Measurements from ENCODE around the gene GRIP2. TPM values are rescaled to one million over a fixed set of nuclear protein-coding genes. Genes with fewer than 3 reads are reported as not detected.

GRIP2 gene
- polyA plus RNA-seq, 1 experiment: not detected

DNA sequence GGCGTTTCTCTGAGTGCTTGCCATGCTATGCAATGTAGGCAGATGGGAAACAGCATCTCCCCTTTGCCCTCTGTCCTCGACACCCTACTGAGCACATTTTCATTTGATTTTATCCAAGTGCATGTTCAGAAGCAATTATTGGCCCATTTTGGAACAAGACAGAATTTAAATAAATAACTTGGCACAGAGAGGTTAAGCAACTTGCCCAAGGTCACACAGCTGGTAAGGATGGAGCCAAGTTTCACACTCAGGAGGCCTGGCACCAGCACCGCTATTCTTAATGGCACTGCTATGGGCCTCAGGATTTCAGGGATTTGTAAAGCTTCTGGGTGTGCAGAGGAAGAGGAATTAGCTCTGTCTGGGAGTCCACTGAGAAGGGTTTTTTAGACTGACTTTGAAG lies 2.5 kb upstream of the GRIP2 start:
- H3K27ac ChIP-seq (ENCODE audit: low read depth, low read length): no peak overlapping the region
- no peaks in the 10 kb centered on the region for H3K9me3 ChIP-seq (ENCODE audit: control insufficient read depth, insufficient read depth, low read length)
- ChIA-PET POLR2A (no interaction called here), CTCF (interaction anchor here (1.0 to 1.5 kb wide), 3 partner anchors 33 to 339 kb away, joined by 4 read pairs; no protein-coding TSS in a partner anchor)
- TF ChIP-seq, protein P1, sequence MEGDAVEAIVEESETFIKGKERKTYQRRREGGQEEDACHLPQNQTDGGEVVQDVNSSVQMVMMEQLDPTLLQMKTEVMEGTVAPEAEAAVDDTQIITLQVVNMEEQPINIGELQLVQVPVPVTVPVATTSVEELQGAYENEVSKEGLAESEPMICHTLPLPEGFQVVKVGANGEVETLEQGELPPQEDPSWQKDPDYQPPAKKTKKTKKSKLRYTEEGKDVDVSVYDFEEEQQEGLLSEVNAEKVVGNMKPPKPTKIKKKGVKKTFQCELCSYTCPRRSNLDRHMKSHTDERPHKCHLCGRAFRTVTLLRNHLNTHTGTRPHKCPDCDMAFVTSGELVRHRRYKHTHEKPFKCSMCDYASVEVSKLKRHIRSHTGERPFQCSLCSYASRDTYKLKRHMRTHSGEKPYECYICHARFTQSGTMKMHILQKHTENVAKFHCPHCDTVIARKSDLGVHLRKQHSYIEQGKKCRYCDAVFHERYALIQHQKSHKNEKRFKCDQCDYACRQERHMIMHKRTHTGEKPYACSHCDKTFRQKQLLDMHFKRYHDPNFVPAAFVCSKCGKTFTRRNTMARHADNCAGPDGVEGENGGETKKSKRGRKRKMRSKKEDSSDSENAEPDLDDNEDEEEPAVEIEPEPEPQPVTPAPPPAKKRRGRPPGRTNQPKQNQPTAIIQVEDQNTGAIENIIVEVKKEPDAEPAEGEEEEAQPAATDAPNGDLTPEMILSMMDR (IDR thresholded peaks at IDR 0.05; ENCODE audit: low read depth, low read length): no peak
- H3K4me3 ChIP-seq (ENCODE audit: low read depth, low read length): no peak overlapping the region
- H3K27me3 ChIP-seq (ENCODE audit: control insufficient read depth, insufficient read depth, low read length): peaks cover 22% of the 10 kb centered on the region
- no peak for DNase-seq (ENCODE audit: low read depth, low spot score)

DNA sequence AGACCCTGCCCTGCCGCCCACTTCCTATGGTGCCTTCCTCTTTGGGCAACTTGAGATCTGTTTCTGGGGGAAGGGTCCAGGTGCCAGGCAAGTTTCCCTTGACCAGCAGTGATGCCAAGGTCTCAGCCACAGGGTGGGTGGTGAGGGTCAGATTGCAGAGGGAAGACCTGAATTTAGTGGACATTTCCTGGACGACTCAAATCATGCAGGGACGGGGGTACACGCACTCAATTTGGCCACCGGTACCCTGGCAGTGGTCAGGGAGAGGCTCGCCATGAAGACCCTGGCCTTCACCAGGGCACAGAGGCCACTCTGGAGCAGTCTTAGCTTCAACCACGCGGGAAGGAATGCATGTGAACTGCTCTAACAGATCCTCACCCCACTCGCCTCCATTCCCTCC lies 1.5 kb upstream of the GRIP2 start:
- Histone ChIP-seq H3K27ac (ENCODE audit: low read depth, low read length) (no peak overlapping the region), H3K27me3 (ENCODE audit: control insufficient read depth, insufficient read depth, low read length) (peaks cover 22% of the 10 kb centered on the region), H3K9me3 (ENCODE audit: control insufficient read depth, insufficient read depth, low read length) (no peaks in the 10 kb centered on the region), H3K4me3 (ENCODE audit: low read depth, low read length) (no peak overlapping the region)
- ChIA-PET POLR2A (no interaction called here), CTCF (no interaction called here)
- DNase-seq (ENCODE audit: low read depth, low spot score): no peak
- TF ChIP-seq, protein P1 (IDR thresholded peaks at IDR 0.05; ENCODE audit: low read depth, low read length): no peak

DNA sequence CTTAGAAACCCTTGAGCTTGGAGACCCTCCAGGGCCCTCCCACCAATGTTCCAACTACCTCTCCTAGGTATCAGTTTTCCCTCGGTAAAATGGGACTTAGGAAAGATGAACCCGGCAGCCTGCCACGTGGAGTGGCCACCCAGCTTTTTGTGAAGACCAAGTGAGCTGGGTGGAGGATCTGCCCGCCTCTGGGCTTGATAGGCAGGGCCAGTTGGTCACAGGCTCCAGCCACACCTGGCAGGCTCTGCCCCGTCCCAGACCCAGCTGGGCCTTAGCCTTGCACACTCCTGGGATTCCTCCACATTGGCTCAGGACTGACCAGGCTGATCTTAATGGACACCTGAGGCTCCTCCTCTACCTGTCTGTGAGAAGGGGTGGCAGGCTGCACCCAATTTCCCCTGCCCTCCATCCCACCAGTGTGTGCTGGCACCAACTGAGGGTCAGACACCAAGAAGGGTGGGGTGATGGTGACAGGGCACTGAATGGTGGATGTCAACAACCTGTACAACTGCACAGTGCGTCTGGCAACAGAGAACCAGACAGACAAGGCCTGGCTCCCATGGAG lies 761 bp upstream of the GRIP2 start:
- Histone ChIP-seq H3K27me3 (ENCODE audit: control insufficient read depth, insufficient read depth, low read length) (peaks cover 20% of the 10 kb centered on the region), H3K4me3 (ENCODE audit: low read depth, low read length) (no peak overlapping the region), H3K9me3 (ENCODE audit: control insufficient read depth, insufficient read depth, low read length) (no peaks in the 10 kb centered on the region), H3K27ac (ENCODE audit: low read depth, low read length) (no peak overlapping the region)
- TF ChIP-seq, protein P1 (IDR thresholded peaks at IDR 0.05; ENCODE audit: low read depth, low read length): no peak
- POLR2A ChIA-PET: interaction anchor here (0.8 kb wide), 1 partner anchor 138 kb away, joined by 3 read pairs; the partner anchor contains the start of gene SLC6A6
- CTCF ChIA-PET: no interaction called here
- DNase-seq (ENCODE audit: low read depth, low spot score): no peak

DNA sequence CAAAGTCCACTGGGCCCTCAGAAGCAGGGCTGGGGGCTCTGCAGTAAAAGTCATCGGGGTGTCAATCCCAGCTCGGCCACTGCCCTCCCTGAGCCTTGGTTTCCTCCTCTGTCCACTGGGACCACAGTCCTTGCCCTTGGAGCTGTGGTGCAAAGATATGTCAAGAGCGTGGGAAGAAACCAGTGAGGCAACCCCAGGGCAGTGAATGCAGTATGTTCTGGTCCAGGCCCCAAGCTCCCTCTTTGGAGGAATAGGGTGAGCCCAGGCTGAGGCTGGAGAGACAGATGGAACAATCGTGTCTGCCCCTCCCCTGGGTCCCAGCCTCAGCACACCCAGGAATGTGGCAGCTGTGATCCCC lies 779 bp downstream of the GRIP2 start:
- CTCF ChIA-PET: interaction anchor here (0.9 to 1.6 kb wide), 2 partner anchors 10 to 30 kb away, joined by 10 to 11 read pairs; no protein-coding TSS in a partner anchor
- TF ChIP-seq, protein P1 (IDR thresholded peaks at IDR 0.05; ENCODE audit: low read depth, low read length): no peak
- POLR2A ChIA-PET: no interaction called here
- Histone ChIP-seq H3K27ac (ENCODE audit: low read depth, low read length) (no peak overlapping the region), H3K4me3 (ENCODE audit: low read depth, low read length) (no peak overlapping the region), H3K27me3 (ENCODE audit: control insufficient read depth, insufficient read depth, low read length) (peaks cover 34% of the 10 kb centered on the region), H3K9me3 (ENCODE audit: control insufficient read depth, insufficient read depth, low read length) (no peaks in the 10 kb centered on the region)
- DNase-seq (ENCODE audit: low read depth, low spot score): no peak

DNA sequence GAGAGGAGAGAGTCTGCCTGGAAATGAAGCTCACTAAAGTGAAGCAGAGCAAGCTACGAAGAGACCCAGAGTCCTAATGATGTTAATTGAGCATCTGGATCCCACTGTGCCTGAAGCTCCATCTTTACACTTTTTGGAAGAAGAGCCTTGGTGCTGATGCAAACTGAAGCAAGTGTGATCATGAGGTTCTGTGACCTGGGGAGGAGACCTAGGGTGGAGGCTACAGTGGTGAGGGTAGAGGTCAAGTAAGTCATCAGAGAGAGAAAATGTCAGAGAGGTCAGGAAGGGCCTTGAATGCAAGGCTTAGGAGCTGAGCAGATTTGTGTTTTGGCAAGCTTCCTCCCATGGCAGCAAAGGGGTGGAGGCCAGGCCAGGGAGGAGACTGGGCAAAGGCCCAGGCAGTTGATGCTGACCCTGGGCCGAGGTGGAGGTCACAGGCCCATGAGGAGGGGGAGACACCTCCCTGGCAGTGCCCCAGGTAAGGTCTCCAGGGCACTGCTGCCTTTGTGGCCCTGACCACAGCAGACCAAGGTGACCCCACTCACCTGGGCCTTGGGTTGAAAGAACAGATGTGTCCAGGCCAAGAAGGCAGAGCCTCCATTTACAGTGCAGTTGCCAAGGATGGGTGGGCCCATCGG lies 1.6 kb downstream of the GRIP2 start:
- CTCF ChIA-PET: interaction anchor here (0.9 to 1.6 kb wide), 3 partner anchors 10 to 335 kb away, joined by 4 to 10 read pairs (median 4); no protein-coding TSS in a partner anchor

More for the DNA sequence above, 1.6 kb downstream of the GRIP2 start:
- Histone ChIP-seq H3K4me3 (ENCODE audit: low read depth, low read length) (no peak overlapping the region), H3K27ac (ENCODE audit: low read depth, low read length) (no peak overlapping the region), H3K27me3 (ENCODE audit: control insufficient read depth, insufficient read depth, low read length) (peaks cover 40% of the 10 kb centered on the region), H3K9me3 (ENCODE audit: control insufficient read depth, insufficient read depth, low read length) (no peaks in the 10 kb centered on the region)
- POLR2A ChIA-PET: interaction anchor here (0.6 kb wide), 1 partner anchor 21 kb away, joined by 6 read pairs; no protein-coding TSS in a partner anchor
- no peak for DNase-seq (ENCODE audit: low read depth, low spot score)
- TF ChIP-seq, protein P1 (IDR thresholded peaks at IDR 0.05; ENCODE audit: low read depth, low read length): no peak

Measured in AG04450 (cell line).